Fibroblast of villous mesenchyme (primary cell): ENCODE data around the gene SNTB2. TPM values are rescaled to one million over a fixed set of nuclear protein-coding genes. Genes with fewer than 3 reads are reported as not detected.

Experiments used
- DNase-seq: peaks from one replicate; pipeline ENCODE4 v3.0.0-alpha.2; 2010; ENCODE audit warnings: low read depth
- H3K4me3 ChIP-seq: 2 replicates; pipeline ENCODE4 v1.5.1; 2011; ENCODE audit warnings: low read depth, mild to moderate bottlenecking, low read length
- CTCF ChIP-seq: IDR thresholded peaks from 2 replicates; pipeline ENCODE4 v1.5.1; 2012; ENCODE audit warnings: low read depth, mild to moderate bottlenecking, low read length; ENCODE audit not compliant: insufficient read depth
- total RNA-seq: library from RNA; depleted of rRNA; stranded (reverse); fragments of >200 nt; gene quantifications from 2 replicates; pipeline ENCODE4 v1.2.3, GENCODE V29; 2012

Gene SNTB2
- total RNA-seq, 1 donor = 73.4 TPM

DNA sequence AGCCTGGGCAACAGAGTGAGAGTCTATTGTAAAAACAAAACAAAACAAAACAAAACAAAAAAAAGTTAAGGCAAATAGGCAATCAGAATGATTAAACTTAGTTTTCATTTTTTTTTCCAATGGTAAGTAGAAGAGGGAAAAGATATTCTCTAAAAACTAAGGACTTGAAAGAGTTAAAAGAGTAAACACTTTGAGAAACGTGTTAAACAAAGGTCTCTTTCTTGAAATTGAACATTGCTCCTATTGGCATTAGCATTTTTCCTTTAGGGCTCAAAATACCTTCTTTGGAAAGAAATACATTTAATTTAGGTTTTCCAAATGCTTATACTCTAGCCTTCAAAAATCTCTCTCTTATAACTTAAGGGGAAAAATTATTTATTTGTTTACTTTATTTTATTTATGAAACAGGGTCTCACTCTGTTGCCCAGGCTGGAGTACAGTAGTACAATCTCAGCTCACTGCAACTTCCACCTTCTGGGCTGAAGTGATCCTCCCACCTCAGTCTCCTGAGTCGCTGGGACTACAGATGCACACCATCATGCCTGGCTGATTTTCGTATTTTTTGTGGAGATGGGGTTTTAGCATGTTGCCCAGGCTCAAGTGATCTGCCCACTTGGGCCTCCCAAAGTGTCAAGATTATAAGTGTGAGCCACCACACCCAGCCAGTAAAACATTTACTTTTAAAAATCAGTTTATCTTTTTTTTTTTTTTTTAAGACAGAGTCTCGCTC lies 79.5 kb downstream of the SNTB2 start:
- no peak for TF ChIP-seq CTCF
- DNase-seq = no peak
- no peak overlapping the region for H3K4me3 ChIP-seq

DNA sequence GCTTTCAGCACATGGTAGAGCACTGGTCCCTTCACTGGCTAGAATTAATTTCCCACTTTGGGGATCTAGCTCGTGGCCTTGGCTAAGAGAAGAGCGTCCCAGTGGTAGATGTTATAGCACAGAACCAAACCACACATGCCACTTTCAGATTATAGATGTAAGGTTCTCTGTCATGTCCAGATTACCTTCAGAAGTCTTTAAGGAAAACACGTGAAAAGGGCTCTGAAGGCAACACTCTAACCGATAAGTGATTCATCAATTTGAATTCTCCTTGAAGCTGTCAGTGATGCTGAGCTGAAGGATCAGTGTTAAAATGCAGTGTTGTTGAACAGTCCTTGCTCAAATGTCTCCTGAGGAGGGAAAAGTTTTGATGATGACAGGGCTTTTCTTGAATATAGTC lies 80.7 kb downstream of the SNTB2 start:
- H3K4me3 ChIP-seq = no peak overlapping the region
- no peak for DNase-seq
- no peak for TF ChIP-seq CTCF

DNA sequence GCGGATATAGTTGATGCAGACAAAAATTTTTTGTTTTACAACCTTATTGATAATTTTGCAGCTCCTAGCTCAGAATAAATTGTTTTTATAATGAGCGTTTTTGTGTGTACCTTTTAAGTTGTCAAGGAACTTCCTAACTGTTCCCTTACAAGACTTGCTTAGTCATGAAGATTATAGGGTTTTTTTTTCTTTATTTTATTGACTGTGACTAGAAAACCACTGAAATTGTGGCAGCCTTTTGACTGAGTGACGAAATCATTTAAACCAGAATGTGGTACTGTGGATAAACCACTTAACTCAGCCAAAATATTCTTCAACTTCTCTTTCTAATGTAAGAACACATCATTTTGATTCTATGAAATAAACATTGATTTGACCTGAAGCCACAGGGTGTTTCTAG lies 83.4 kb downstream of the SNTB2 start:
- TF ChIP-seq CTCF = no peak
- H3K4me3 ChIP-seq = no peak overlapping the region
- DNase-seq = no peak

GRCh38 chr16:69270831-69271230 lies 83.9 kb downstream of the SNTB2 start:
- no peak overlapping the region for H3K4me3 ChIP-seq
- TF ChIP-seq CTCF = no peak
- no peak for DNase-seq

- TF ChIP-seq CTCF = no peak
- DNase-seq = peak; percentile 79
- H3K4me3 ChIP-seq = no peak overlapping the region
Measured at GRCh38 chr16:69273009-69273408, 86.0 kb downstream of the SNTB2 start.

GRCh38 chr16:69274699-69275235 lies 87.8 kb downstream of the SNTB2 start:
- DNase-seq = no peak
- TF ChIP-seq CTCF = no peak
- no peak overlapping the region for H3K4me3 ChIP-seq
